Caco-2 (cell line): Measurements from ENCODE around the gene UBL3. TPM values are rescaled to one million over a fixed set of nuclear protein-coding genes. Genes with fewer than 3 reads are reported as not detected.

Source experiments
- BruUV-seq: library from RNA; stranded (reverse); fragments of 400-500 nt; replicated peaks from 2 replicates; lab custom pipeline; 2021; lab: Mats Ljungman, UMichigan
- CTCF ChIA-PET: fragments of 300-600 bp; sonication (Branson Sonifier 250); formaldehyde crosslinking; loops from one replicate; lab custom pipeline; 2022; ENCODE audit warnings: antibody characterized with exemption; lab: Charles Lee
- POLR2A ChIA-PET: fragments of 300-600 bp; sonication (Branson Sonifier 250); formaldehyde crosslinking; loops from one replicate; lab custom pipeline; 2022; ENCODE audit warnings: antibody characterized with exemption; lab: Charles Lee
- DNase-seq, 2 experiments: peaks; one replicate each; pipeline versions ENCODE4 v3.0.0 to v3.0.0-alpha.2; 2020 to 2022
- H3K27me3 ChIP-seq: replicated peaks from 2 replicates; pipeline ENCODE4 v1.6.0; 2011; ENCODE audit warnings: low read length; ENCODE audit not compliant: control insufficient read depth, insufficient read depth
- H3K36me3 ChIP-seq: 2 replicates; pipeline ENCODE4 v1.5.1; 2011; ENCODE audit warnings: low read length; ENCODE audit not compliant: control insufficient read depth, insufficient read depth
- H3K4me1 ChIP-seq: fragments of 250-450 bp; sonication (Bioruptor Pico); 2 replicates; pipeline ENCODE4 v1.5.1; 2020; ENCODE audit warnings: mild to moderate bottlenecking
- H3K4me3 ChIP-seq: 2 replicates; pipeline ENCODE4 v1.5.1; 2011; ENCODE audit warnings: low read depth, mild to moderate bottlenecking, control low read depth, low read length
- H3K9me3 ChIP-seq: fragments of 250-450 bp; sonication (Bioruptor Pico); 2 replicates; pipeline ENCODE4 v1.5.1; 2020; ENCODE audit warnings: mild to moderate bottlenecking, moderate library complexity
- H3K27ac Mint-ChIP-seq: one replicate; pipeline ENCODE4 v1.8.0; 2022; ENCODE audit warnings: mixed read lengths; ENCODE audit not compliant: unreplicated experiment
- H3K27me3 Mint-ChIP-seq: one replicate; pipeline ENCODE4 v1.8.0; 2022; ENCODE audit warnings: mixed read lengths; ENCODE audit not compliant: insufficient read depth, unreplicated experiment
- H3K36me3 Mint-ChIP-seq: one replicate; pipeline ENCODE4 v1.8.0; 2022; ENCODE audit warnings: mild to moderate bottlenecking, mixed read lengths; ENCODE audit not compliant: insufficient read depth, unreplicated experiment
- H3K4me1 Mint-ChIP-seq: one replicate; pipeline ENCODE4 v1.8.0; 2022; ENCODE audit warnings: low read depth, mixed read lengths; ENCODE audit not compliant: unreplicated experiment
- H3K4me3 Mint-ChIP-seq: one replicate; pipeline ENCODE4 v1.8.0; 2022; ENCODE audit warnings: mild to moderate bottlenecking, moderate library complexity, mixed read lengths; ENCODE audit not compliant: unreplicated experiment
- H3K9me3 Mint-ChIP-seq: one replicate; pipeline ENCODE4 v1.8.0; 2022; ENCODE audit warnings: mixed read lengths; ENCODE audit not compliant: unreplicated experiment
- intact Hi-C: fragments of 100-400 bp; cut with micrococcal nuclease; formaldehyde crosslinking; loops from one replicate; pipeline ENCODE4 v1.10.0; 2022; ENCODE audit not compliant: unreplicated experiment
- total RNA-seq: library from RNA; stranded (reverse); gene quantifications from 2 replicates; pipeline ENCODE4 v1.2.3, GENCODE V29; 2022
- TF ChIP-seq, protein P1 (sequence below), 2 experiments: fragments of 200-600 bp in 1 of 2; IDR thresholded peaks; 1 replicate in 1 of 2; 2 replicates in 1 of 2; pipeline versions ENCODE4 v1.5.1 to v1.8.0; 2011 to 2022; ENCODE audit warnings: antibody characterized with exemption in 1 of 2, control low read depth in 1 of 2, inconsistent platforms in 1 of 2, low read depth in 1 of 2, low read length in 1 of 2, mild to moderate bottlenecking in 1 of 2, moderate library complexity in 1 of 2; ENCODE audit not compliant: insufficient read depth in 1 of 2, severe bottlenecking in 1 of 2, unreplicated experiment in 1 of 2

Gene UBL3
- total RNA-seq, 1 experiment from 2014 or later: 37.5 TPM

DNA sequence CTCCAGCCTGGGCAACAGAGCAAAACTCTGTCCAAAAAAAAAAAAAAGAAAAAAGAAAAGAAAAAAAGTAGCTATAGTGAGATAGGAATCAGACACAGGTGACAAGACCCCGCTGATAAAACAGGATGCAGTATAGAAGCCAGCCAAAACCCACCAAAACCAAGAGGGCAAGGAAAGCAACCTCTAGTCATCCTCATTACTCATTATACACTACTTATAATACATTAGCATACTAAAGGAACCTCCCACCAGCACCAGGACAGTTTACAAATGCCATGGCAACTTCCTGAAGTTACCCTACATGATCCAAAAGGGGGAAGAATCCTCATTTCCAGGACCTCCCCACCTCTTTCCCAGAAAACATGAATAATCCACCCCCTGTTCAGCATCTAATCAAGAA is 35.6 kb upstream of the UBL3 start:
- CTCF ChIA-PET: no interaction called here

DNA sequence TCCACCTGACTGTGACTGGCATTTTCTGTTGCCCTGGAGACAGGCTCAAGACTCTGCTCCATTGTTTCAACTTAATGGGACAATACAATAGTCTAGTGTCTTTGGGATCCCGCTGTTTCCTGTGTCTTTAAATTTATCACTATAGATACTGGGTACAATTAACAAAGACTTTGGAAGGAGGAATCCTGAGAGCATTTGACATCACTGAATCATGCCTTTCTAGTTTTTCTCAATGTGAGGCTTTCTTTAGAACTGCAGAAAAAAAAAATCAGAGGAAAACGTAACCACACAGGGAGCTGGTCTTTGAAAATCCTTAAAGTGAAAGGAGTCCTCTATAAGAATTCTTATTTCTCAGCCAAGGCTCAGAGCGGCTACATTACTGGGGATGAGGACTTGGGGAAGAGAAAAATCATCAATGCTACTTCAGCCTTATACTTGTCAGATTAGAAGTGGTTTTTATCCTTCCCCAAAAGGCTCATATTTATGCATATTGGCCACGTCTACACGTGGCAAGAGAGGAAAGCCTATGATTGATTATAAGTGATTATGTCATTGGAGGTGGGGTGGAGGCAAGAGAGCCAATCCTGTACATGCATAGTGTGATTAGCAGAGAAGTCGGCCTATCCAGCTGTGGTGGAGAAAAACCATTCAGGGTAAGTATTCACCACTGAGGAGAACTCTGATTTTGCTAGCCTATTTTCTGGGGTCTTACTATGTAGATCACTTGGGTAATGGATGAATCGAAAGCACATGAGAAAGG is 34.4 kb upstream of the UBL3 start:
- Histone ChIP-seq H3K36me3 (no peaks in the 10 kb centered on the region), H3K4me1 (peaks cover 8% of the 10 kb centered on the region; the same call in 1 of the 2 replicates), H3K9me3 (no peaks in the 10 kb centered on the region), H3K27me3 (no peaks in the 10 kb centered on the region), H3K4me3 (no peak overlapping the region)
- no TSS peak for BruUV-seq
- TF ChIP-seq, protein P1, sequence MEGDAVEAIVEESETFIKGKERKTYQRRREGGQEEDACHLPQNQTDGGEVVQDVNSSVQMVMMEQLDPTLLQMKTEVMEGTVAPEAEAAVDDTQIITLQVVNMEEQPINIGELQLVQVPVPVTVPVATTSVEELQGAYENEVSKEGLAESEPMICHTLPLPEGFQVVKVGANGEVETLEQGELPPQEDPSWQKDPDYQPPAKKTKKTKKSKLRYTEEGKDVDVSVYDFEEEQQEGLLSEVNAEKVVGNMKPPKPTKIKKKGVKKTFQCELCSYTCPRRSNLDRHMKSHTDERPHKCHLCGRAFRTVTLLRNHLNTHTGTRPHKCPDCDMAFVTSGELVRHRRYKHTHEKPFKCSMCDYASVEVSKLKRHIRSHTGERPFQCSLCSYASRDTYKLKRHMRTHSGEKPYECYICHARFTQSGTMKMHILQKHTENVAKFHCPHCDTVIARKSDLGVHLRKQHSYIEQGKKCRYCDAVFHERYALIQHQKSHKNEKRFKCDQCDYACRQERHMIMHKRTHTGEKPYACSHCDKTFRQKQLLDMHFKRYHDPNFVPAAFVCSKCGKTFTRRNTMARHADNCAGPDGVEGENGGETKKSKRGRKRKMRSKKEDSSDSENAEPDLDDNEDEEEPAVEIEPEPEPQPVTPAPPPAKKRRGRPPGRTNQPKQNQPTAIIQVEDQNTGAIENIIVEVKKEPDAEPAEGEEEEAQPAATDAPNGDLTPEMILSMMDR (IDR thresholded peaks at IDR 0.05; ENCODE audit: insufficient read depth in 1 of 2, low read depth in 1 of 2, low read length in 1 of 2, severe bottlenecking in 1 of 2, unreplicated experiment in 1 of 2): no peak
- no peak overlapping the region for H3K4me3 Mint-ChIP-seq
- ChIA-PET POLR2A (no interaction called here), CTCF (no interaction called here)
- DNase-seq: no peak
- H3K27ac Mint-ChIP-seq: no peak overlapping the region
- no peaks in the 10 kb centered on the region for H3K36me3 Mint-ChIP-seq
- H3K27me3 Mint-ChIP-seq: no peaks in the 10 kb centered on the region
- H3K4me1 Mint-ChIP-seq: peaks cover 7% of the 10 kb centered on the region
- intact Hi-C loops: no loop called here
- no peaks in the 10 kb centered on the region for H3K9me3 Mint-ChIP-seq

More for the DNA sequence above, 35.6 kb upstream of the UBL3 start:
- no peak for DNase-seq
- Histone ChIP-seq H3K36me3 (no peaks in the 10 kb centered on the region), H3K4me3 (no peak overlapping the region), H3K4me1 (peaks cover 8% of the 10 kb centered on the region; the same call in 1 of the 2 replicates), H3K9me3 (no peaks in the 10 kb centered on the region), H3K27me3 (no peaks in the 10 kb centered on the region)
- TF ChIP-seq, protein P1 (IDR thresholded peaks at IDR 0.05; ENCODE audit: insufficient read depth in 1 of 2, low read depth in 1 of 2, low read length in 1 of 2, severe bottlenecking in 1 of 2, unreplicated experiment in 1 of 2): no peak
- BruUV-seq: no TSS peak
- intact Hi-C loops: no loop called here
- POLR2A ChIA-PET: no interaction called here
- Mint-ChIP-seq H3K36me3 (no peaks in the 10 kb centered on the region), H3K4me1 (peaks cover 7% of the 10 kb centered on the region), H3K9me3 (no peaks in the 10 kb centered on the region), H3K27ac (no peak overlapping the region), H3K4me3 (no peak overlapping the region), H3K27me3 (no peaks in the 10 kb centered on the region)

DNA sequence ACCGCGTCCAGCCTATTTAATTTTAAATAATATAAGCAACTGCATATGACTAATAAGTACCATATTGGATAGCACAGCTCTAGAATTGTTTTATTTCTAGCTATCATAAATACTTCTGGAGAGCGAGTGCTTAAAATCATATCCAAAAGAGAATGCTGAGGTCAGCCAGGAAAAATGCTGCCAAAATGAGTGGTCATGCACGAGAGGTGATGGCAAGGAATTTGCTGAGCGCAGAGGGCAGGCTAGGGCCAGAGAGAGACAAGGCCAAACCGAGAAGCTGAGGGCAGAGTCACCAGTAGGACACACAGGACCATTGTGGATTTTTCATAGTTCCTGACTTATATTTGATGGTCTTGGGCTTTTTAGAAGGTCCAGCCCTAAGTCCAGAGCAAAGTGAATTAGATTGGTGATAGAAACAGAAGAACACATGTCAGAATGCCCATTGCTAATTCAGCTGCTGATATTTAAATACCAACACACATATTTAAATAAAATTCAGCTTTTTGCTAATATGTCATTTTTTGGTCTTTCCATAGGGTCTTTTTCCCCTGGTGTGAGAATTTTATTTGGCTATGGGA is 33.6 kb upstream of the UBL3 start:
- TF ChIP-seq, protein P1 (IDR thresholded peaks at IDR 0.05; ENCODE audit: insufficient read depth in 1 of 2, low read depth in 1 of 2, low read length in 1 of 2, severe bottlenecking in 1 of 2, unreplicated experiment in 1 of 2): no peak
- DNase-seq: no peak
- Mint-ChIP-seq H3K27ac (no peak overlapping the region), H3K4me1 (peaks cover 9% of the 10 kb centered on the region), H3K4me3 (no peak overlapping the region), H3K36me3 (no peaks in the 10 kb centered on the region), H3K27me3 (no peaks in the 10 kb centered on the region), H3K9me3 (no peaks in the 10 kb centered on the region)
- H3K4me1 ChIP-seq: peaks cover 9% of the 10 kb centered on the region
- H3K4me3 ChIP-seq: no peak overlapping the region
- no peaks in the 10 kb centered on the region for H3K36me3 ChIP-seq
- intact Hi-C loops: no loop called here
- ChIA-PET CTCF (no interaction called here), POLR2A (no interaction called here)
- no peaks in the 10 kb centered on the region for H3K9me3 ChIP-seq
- no TSS peak for BruUV-seq
- H3K27me3 ChIP-seq: no peaks in the 10 kb centered on the region
